Adrenal gland (tissue), 12 donors: ENCODE measurements around the gene FGGY. TPM values are rescaled to one million over a fixed set of nuclear protein-coding genes. Genes with fewer than 3 reads are reported as not detected.

Experiments
- DNase-seq, 7 donors: peaks; one replicate each; pipeline ENCODE4 v3.0.0-alpha.2; 2019 to 2020
- H3K27ac ChIP-seq, 5 donors: fragments of 200-600 bp; sonication (generic) in 4 of 5; 1 replicate in 3 of 5; 2 replicates in 2 of 5; pipeline versions ENCODE4 v1.5.1 to v1.8.0; 2016 to 2020; ENCODE audit warnings: mild to moderate bottlenecking in 1 of 5
- H3K27me3 ChIP-seq: fragments of 200-600 bp; 2 replicates; pipeline ENCODE4 v1.8.0; 2021
- H3K36me3 ChIP-seq, 2 donors: fragments of 200-600 bp; replicated peaks in 1 of 2; 1 replicate in 1 of 2; 2 replicates in 1 of 2; pipeline versions ENCODE4 v1.5.1 to v1.8.0; 2018 to 2022
- H3K4me1 ChIP-seq, 2 donors: fragments of 200-600 bp; replicated peaks in 1 of 2; 1 replicate in 1 of 2; 2 replicates in 1 of 2; pipeline versions ENCODE4 v1.5.1 to v1.8.0; 2018 to 2021
- H3K4me3 ChIP-seq, 4 donors: fragments of 200-600 bp; sonication (generic) in 3 of 4; one replicate each; pipeline ENCODE4 v1.5.1; 2016 to 2018
- H3K9me3 ChIP-seq, 3 donors: fragments of 200-600 bp; sonication (generic) in 1 of 3; replicated peaks in 1 of 3; 1 replicate in 2 of 3; 2 replicates in 1 of 3; pipeline versions ENCODE4 v1.5.1 to v1.8.0; 2016 to 2021
- POLR2A ChIP-seq, 2 donors: fragments of 450-650 bp; IDR thresholded peaks; one replicate each; pipeline ENCODE4 v1.6.1; 2017; ENCODE audit warnings: antibody characterized with exemption in 2 of 2, mild to moderate bottlenecking in 2 of 2, moderate library complexity in 1 of 2
- WGBS, 4 donors: extraction: QIAGEN DNeasy Blood & Tissue Kit in 2 of 4; methylation state at CpG; one replicate each; pipeline versions ENCODE4 v1.1.5 to v1.1.7; 2013 to 2017; 5-methylcytosine and 5-hydroxymethylcytosine counted together
- intact Hi-C, 2 donors: fragments of 100-400 bp; cut with DNase I; formaldehyde crosslinking; loops; one replicate each; pipeline versions ENCODE4 v1.14.1 to v1.15.0; 2022 to 2023
- polyA plus RNA-seq, 3 donors: library from polyadenylated mRNA; stranded (reverse); fragments of 200-250 nt in 2 of 3; fragments of 350-450 nt in 1 of 3; fragmentation: Illumina TruSeq in 1 of 3; extraction: RNeasy Lipid Tissue Mini Kit (QIAGEN cat#74804) in 1 of 3; gene quantifications; one replicate each; pipeline ENCODE4 v1.2.3, GENCODE V29; 2013 to 2014
- total RNA-seq, 9 donors: library from RNA; depleted of rRNA in 4 of 9; stranded (reverse); fragments of >200 nt in 4 of 9; fragments of 120-200 nt in 1 of 9; fragmentation: NEBNext Ultra II Directional in 1 of 9; extraction: Animal tissue kit (Norgen Biotek cat#: 25700) in 1 of 9; gene quantifications; one replicate each; pipeline versions ENCODE4 v1.1.0 to v1.2.4, GENCODE V29; 2013 to 2023
- TF ChIP-seq, protein P1 (sequence below), 6 experiments: fragments of 450-650 bp in 4 of 6; fragments of 200-600 bp in 2 of 6; sonication (generic) in 1 of 6; IDR thresholded peaks; 1 replicate in 5 of 6; 2 replicates in 1 of 6; pipeline versions ENCODE4 v1.5.1 to v1.8.0; 2016 to 2021; ENCODE audit warnings: antibody characterized with exemption in 6 of 6, mild to moderate bottlenecking in 2 of 6, moderate library complexity in 1 of 6
- donor health status: healthy with polysubstance abuse.
- donor health status: Bipolar disorder and iron deficiency.
- donor health status: DM: yes; HTN: yes; CAD: no.
- donor health status: DM: no; HTN: no; CAD: no.
- donor health status: DM: no; HTN: no; CAD: no.
- donor health status: DM: yes; HTN: yes; CAD: no.

FGGY gene
- total and polyA plus RNA-seq, 12 donors = 7.4 to 75.5 (median 35.0) TPM

DNA sequence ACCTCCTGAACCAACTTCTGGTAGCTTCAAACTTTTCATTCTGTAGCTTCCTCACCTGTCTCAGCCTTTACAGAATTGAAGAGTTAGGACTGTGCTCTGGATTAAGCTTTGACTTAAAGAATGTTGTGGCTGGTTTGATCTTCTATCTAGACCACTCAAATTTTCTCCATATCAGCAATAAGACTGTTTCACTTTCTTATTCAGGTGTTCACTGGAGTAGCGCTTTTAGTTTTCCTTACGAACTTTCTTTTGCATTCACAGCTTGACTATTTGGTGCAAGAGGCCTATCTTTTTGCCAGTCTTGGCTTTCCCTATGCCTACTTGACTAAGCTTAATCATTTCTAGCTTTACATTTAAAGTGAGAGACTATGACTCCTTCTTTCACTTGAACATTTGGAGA lies 31.5 kb downstream of the FGGY start:
- Histone ChIP-seq H3K9me3 (no peaks in the 10 kb centered on the region), H3K27me3 (no peaks in the 10 kb centered on the region), H3K36me3 (no peaks in the 10 kb centered on the region), H3K4me3 (no peak overlapping the region), H3K27ac (no peak overlapping the region), H3K4me1 (no peaks in the 10 kb centered on the region)
- TF ChIP-seq POLR2A (IDR thresholded peaks at IDR 0.05) = no peak
- TF ChIP-seq, protein P1, sequence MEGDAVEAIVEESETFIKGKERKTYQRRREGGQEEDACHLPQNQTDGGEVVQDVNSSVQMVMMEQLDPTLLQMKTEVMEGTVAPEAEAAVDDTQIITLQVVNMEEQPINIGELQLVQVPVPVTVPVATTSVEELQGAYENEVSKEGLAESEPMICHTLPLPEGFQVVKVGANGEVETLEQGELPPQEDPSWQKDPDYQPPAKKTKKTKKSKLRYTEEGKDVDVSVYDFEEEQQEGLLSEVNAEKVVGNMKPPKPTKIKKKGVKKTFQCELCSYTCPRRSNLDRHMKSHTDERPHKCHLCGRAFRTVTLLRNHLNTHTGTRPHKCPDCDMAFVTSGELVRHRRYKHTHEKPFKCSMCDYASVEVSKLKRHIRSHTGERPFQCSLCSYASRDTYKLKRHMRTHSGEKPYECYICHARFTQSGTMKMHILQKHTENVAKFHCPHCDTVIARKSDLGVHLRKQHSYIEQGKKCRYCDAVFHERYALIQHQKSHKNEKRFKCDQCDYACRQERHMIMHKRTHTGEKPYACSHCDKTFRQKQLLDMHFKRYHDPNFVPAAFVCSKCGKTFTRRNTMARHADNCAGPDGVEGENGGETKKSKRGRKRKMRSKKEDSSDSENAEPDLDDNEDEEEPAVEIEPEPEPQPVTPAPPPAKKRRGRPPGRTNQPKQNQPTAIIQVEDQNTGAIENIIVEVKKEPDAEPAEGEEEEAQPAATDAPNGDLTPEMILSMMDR (IDR thresholded peaks at IDR 0.05) = no peak
- intact Hi-C loops = no loop called here
- no peak for DNase-seq
- WGBS, 4 donors = 95 to 100% (median 96%) methylated on average over 2 of the region's 2 CpGs

- Histone ChIP-seq H3K4me1 (no peaks in the 10 kb centered on the region), H3K9me3 (no peaks in the 10 kb centered on the region), H3K36me3 (no peaks in the 10 kb centered on the region), H3K27me3 (no peaks in the 10 kb centered on the region), H3K27ac (no peak overlapping the region), H3K4me3 (no peak overlapping the region)
- TF ChIP-seq, protein P1 (IDR thresholded peaks at IDR 0.05) = no peak
- no peak for TF ChIP-seq POLR2A (IDR thresholded peaks at IDR 0.05)
- WGBS, 4 donors = 93 to 97% (median 96%) methylated on average over 4 of the region's 4 CpGs
- intact Hi-C loops = no loop called here
- DNase-seq = no peak
Measured at GRCh38 chr1:59329412-59330053, 32.6 kb downstream of the FGGY start.

- no peak for DNase-seq
- Histone ChIP-seq H3K4me3 (no peak overlapping the region), H3K36me3 (no peaks in the 10 kb centered on the region), H3K27ac (no peak overlapping the region), H3K4me1 (no peaks in the 10 kb centered on the region), H3K27me3 (no peaks in the 10 kb centered on the region), H3K9me3 (no peaks in the 10 kb centered on the region)
- TF ChIP-seq, protein P1 (IDR thresholded peaks at IDR 0.05) = no peak
- no peak for TF ChIP-seq POLR2A (IDR thresholded peaks at IDR 0.05)
- 89 to 95% (median 92%) methylated on average over 5 of the region's 5 CpGs for WGBS, 4 donors
- intact Hi-C loops = no loop called here
Measured at GRCh38 chr1:59331686-59332620, 35.1 kb downstream of the FGGY start.

GRCh38 chr1:59332983-59333382 lies 36.1 kb downstream of the FGGY start:
- no peaks in the 10 kb centered on the region for H3K4me1 ChIP-seq
- DNase-seq = no peak
- intact Hi-C loops = no loop called here

More at GRCh38 chr1:59332983-59333382, 36.1 kb downstream of the FGGY start:
- H3K9me3 ChIP-seq = no peaks in the 10 kb centered on the region
- no peak overlapping the region for H3K27ac ChIP-seq
- H3K27me3 ChIP-seq = no peaks in the 10 kb centered on the region
- no peak for TF ChIP-seq POLR2A (IDR thresholded peaks at IDR 0.05)
- TF ChIP-seq, protein P1 (IDR thresholded peaks at IDR 0.05) = no peak
- no peaks in the 10 kb centered on the region for H3K36me3 ChIP-seq
- H3K4me3 ChIP-seq = no peak overlapping the region
